ENCODE data around the gene CLPSL2.

Gene CLPSL2

DNA sequence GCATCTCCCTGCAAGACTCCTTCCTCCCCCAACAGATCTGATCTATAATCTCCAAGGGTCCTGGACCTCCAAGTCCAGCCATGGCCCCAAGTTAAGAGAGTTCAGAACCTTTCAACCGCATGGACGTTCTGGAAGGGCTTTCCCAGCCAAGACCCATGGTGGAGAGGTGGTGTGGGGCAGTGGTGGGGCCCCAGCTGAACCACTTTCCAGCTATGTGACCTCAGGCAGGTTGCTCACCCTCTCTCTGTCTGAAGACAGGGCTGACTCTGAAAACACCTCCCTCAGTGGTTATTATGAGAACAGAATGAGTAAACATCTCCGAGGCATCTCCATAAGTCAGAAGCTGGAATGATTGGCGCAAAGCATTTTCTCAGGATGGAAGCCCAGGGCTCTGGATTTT, 19.8 kb downstream of the CLPSL2 start:
- Histone ChIP-seq H3K27ac (replicated peaks) (no peak overlapping the region), H3K27me3 (ENCODE audit: insufficient read depth, poor library complexity, severe bottlenecking) (peaks cover 11% of the 10 kb centered on the region), H3K4me3 (replicated peaks; ENCODE audit: insufficient read depth, low read length) (no peak overlapping the region)
- no peak for DNase-seq (ENCODE audit: low read depth in 1 of 2, low spot score in 1 of 2)
- TF ChIP-seq SPI1 (IDR thresholded peaks at IDR 0.05; ENCODE audit: borderline replicate concordance, low read depth) (no peak), POLR2AphosphoS5 (IDR thresholded peaks at IDR 0.05; ENCODE audit: low read depth) (no peak), GABPA (IDR thresholded peaks at IDR 0.05; ENCODE audit: low read depth) (no peak), CTCF (IDR thresholded peaks at IDR 0.05; ENCODE audit: insufficient read depth, low read length) (no peak)
- TF ChIP-seq, protein P1, sequence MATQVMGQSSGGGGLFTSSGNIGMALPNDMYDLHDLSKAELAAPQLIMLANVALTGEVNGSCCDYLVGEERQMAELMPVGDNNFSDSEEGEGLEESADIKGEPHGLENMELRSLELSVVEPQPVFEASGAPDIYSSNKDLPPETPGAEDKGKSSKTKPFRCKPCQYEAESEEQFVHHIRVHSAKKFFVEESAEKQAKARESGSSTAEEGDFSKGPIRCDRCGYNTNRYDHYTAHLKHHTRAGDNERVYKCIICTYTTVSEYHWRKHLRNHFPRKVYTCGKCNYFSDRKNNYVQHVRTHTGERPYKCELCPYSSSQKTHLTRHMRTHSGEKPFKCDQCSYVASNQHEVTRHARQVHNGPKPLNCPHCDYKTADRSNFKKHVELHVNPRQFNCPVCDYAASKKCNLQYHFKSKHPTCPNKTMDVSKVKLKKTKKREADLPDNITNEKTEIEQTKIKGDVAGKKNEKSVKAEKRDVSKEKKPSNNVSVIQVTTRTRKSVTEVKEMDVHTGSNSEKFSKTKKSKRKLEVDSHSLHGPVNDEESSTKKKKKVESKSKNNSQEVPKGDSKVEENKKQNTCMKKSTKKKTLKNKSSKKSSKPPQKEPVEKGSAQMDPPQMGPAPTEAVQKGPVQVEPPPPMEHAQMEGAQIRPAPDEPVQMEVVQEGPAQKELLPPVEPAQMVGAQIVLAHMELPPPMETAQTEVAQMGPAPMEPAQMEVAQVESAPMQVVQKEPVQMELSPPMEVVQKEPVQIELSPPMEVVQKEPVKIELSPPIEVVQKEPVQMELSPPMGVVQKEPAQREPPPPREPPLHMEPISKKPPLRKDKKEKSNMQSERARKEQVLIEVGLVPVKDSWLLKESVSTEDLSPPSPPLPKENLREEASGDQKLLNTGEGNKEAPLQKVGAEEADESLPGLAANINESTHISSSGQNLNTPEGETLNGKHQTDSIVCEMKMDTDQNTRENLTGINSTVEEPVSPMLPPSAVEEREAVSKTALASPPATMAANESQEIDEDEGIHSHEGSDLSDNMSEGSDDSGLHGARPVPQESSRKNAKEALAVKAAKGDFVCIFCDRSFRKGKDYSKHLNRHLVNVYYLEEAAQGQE (IDR thresholded peaks at IDR 0.05; ENCODE audit: insufficient replicate concordance, low read depth): no peak

- no peak overlapping the region for H3K27ac ChIP-seq (replicated peaks)
- TF ChIP-seq CTCF (IDR thresholded peaks at IDR 0.05; ENCODE audit: insufficient read depth, low read length) (no peak), POLR2AphosphoS5 (IDR thresholded peaks at IDR 0.05; ENCODE audit: low read depth) (no peak), SPI1 (IDR thresholded peaks at IDR 0.05; ENCODE audit: borderline replicate concordance, low read depth) (no peak), GABPA (IDR thresholded peaks at IDR 0.05; ENCODE audit: low read depth) (no peak)
- TF ChIP-seq, protein P1 (IDR thresholded peaks at IDR 0.05; ENCODE audit: insufficient replicate concordance, low read depth): no peak
Measured at GRCh38 chr6:35797837-35798526, 21.6 kb downstream of the CLPSL2 start.

GRCh38 chr6:35798706-35799105, 22.3 kb downstream of the CLPSL2 start:
- TF ChIP-seq CTCF (IDR thresholded peaks at IDR 0.05; ENCODE audit: insufficient read depth, low read length) (no peak), GABPA (IDR thresholded peaks at IDR 0.05; ENCODE audit: low read depth) (no peak), POLR2AphosphoS5 (IDR thresholded peaks at IDR 0.05; ENCODE audit: low read depth) (no peak), SPI1 (IDR thresholded peaks at IDR 0.05; ENCODE audit: borderline replicate concordance, low read depth) (no peak)
- TF ChIP-seq, protein P1 (IDR thresholded peaks at IDR 0.05; ENCODE audit: insufficient replicate concordance, low read depth): no peak
- Histone ChIP-seq H3K4me3 (replicated peaks; ENCODE audit: insufficient read depth, low read length) (no peak overlapping the region), H3K27ac (replicated peaks) (no peak overlapping the region), H3K27me3 (ENCODE audit: insufficient read depth, poor library complexity, severe bottlenecking) (peaks cover 2% of the 10 kb centered on the region)
- DNase-seq (ENCODE audit: low read depth in 1 of 2, low spot score in 1 of 2): no peak

More at GRCh38 chr6:35797837-35798526, 21.6 kb downstream of the CLPSL2 start:
- H3K27me3 ChIP-seq (ENCODE audit: insufficient read depth, poor library complexity, severe bottlenecking): peaks cover 5% of the 10 kb centered on the region
- no peak for DNase-seq (ENCODE audit: low read depth in 1 of 2, low spot score in 1 of 2)
- no peak overlapping the region for H3K4me3 ChIP-seq (replicated peaks; ENCODE audit: insufficient read depth, low read length)

Data from HL-60 (cell line).